K562 (cell line): Measurements from ENCODE around the gene NDUFS8. TPM values are rescaled to one million over a fixed set of nuclear protein-coding genes. Genes with fewer than 3 reads are reported as not detected.

Experiments used
- ATAC-seq: fragments of 200-7000 bp; cut with Tn5 transposase; 3 replicates; pipeline ENCODE4 v1.9.1; 2020; ENCODE audit warnings: moderate library complexity
- BruUV-seq: library from RNA; stranded (reverse); fragments of 400-500 nt; replicated peaks from 2 replicates; lab custom pipeline; 2021; lab: Mats Ljungman, UMichigan
- CTCF ChIA-PET: fragments of 300-600 bp; formaldehyde crosslinking; extraction: SDS; loops from one replicate; lab custom pipeline; 2021; ENCODE audit warnings: low intra/inter-chr PET ratio; lab: Yijun Ruan, JAX
- POLR2A ChIA-PET: fragments of 300-600, 350-650 bp; sonication (Branson Sonifier 250); formaldehyde crosslinking; extraction: SDS; loops from one replicate; lab custom pipeline; 2021; ENCODE audit warnings: antibody characterized with exemption, inconsistent platforms; lab: Yijun Ruan, JAX
- DNase-seq, 4 experiments: peaks; one replicate each; pipeline versions ENCODE4 v3.0.0 to v3.0.0-alpha.2; 2011 to 2018; ENCODE audit warnings: low spot score in 3 of 4, mixed read lengths in 3 of 4; ENCODE audit errors: extremely low read depth in 1 of 4
- FAIRE-seq: peaks from 2 replicates; lab custom pipeline; 2011; peaks lifted over from hg19 to GRCh38; lab: Jason Lieb, UNC
- H2AFZ ChIP-seq: 2 replicates; pipeline ENCODE4 v1.6.0; 2011; ENCODE audit warnings: low read depth, low read length, control low read depth, inconsistent platforms
- H3K27ac ChIP-seq: fragments of 200-600 bp; 3 replicates; pipeline ENCODE4 v1.8.0; 2011; ENCODE audit warnings: low read depth, mild to moderate bottlenecking, control low read depth, inconsistent platforms, low read length, moderate library complexity, mixed read lengths; ENCODE audit errors: extremely low read depth
- H3K27me3 ChIP-seq, 2 experiments: fragments of 300-600 bp in 1 of 2; 2 replicates in 1 of 2; 3 replicates in 1 of 2; pipeline versions ENCODE4 v1.6.0 to v1.8.0; 2011; ENCODE audit warnings: inconsistent platforms in 2 of 2, low read length in 2 of 2, mild to moderate bottlenecking in 1 of 2, mixed read lengths in 1 of 2, moderate library complexity in 1 of 2; ENCODE audit not compliant: control insufficient read depth in 2 of 2, insufficient read depth in 2 of 2
- H3K36me3 ChIP-seq: fragments of 300-600 bp; 3 replicates; pipeline ENCODE4 v1.8.0; 2011; ENCODE audit warnings: mild to moderate bottlenecking, low read length, inconsistent platforms; ENCODE audit not compliant: control insufficient read depth, insufficient read depth
- H3K4me1 ChIP-seq, 2 experiments: fragments of 200-600 bp in 1 of 2; replicated peaks in 1 of 2; 2 replicates in 1 of 2; 3 replicates in 1 of 2; pipeline versions ENCODE4 v1.5.1 to v1.8.0; 2011; ENCODE audit warnings: inconsistent platforms in 2 of 2, low read length in 2 of 2, mild to moderate bottlenecking in 1 of 2, mixed read lengths in 1 of 2, moderate library complexity in 1 of 2; ENCODE audit not compliant: control insufficient read depth in 2 of 2, insufficient read depth in 2 of 2
- H3K4me2 ChIP-seq: 2 replicates; pipeline ENCODE4 v1.6.1; 2011; ENCODE audit warnings: low read length, control low read depth, inconsistent platforms, mixed read lengths; ENCODE audit not compliant: insufficient read depth
- H3K4me3 ChIP-seq: fragments of 200-600 bp; sonication (generic), shearing (Covaris generic); 2 replicates; pipeline ENCODE4 v1.5.1; 2016; ENCODE audit warnings: control low read depth, inconsistent platforms
- H3K79me2 ChIP-seq: fragments of 200-600 bp; 3 replicates; pipeline ENCODE4 v1.8.0; 2011; ENCODE audit warnings: low read length, inconsistent platforms; ENCODE audit not compliant: control insufficient read depth, insufficient read depth
- H3K9ac ChIP-seq, 2 experiments: 2 replicates each; pipeline versions ENCODE4 v1.6.0 to v1.6.1; 2011; ENCODE audit warnings: low read depth in 2 of 2, low read length in 2 of 2, control low read depth in 1 of 2, inconsistent platforms in 1 of 2, mild to moderate bottlenecking in 1 of 2, mixed read lengths in 1 of 2; ENCODE audit not compliant: insufficient read depth in 1 of 2
- H3K9me1 ChIP-seq: one replicate; pipeline ENCODE4 v1.6.0; 2011; ENCODE audit warnings: inconsistent platforms, mild to moderate bottlenecking, low read length, moderate library complexity; ENCODE audit not compliant: control insufficient read depth, insufficient read depth
- H3K9me3 ChIP-seq: replicated peaks from 2 replicates; pipeline ENCODE4 v1.5.1; 2011; ENCODE audit warnings: low read depth, low read length, inconsistent platforms; ENCODE audit not compliant: control insufficient read depth, insufficient read depth
- H4K20me1 ChIP-seq: replicated peaks from 2 replicates; pipeline ENCODE4 v1.6.1; 2011; ENCODE audit warnings: low read length, inconsistent platforms, mixed read lengths; ENCODE audit not compliant: control insufficient read depth, insufficient read depth
- KLF6 ChIP-seq: fragments of 250-450 bp; sonication (Bioruptor Pico); IDR thresholded peaks from 2 replicates; pipeline ENCODE4 v1.4.0; 2020; ENCODE audit warnings: mild to moderate bottlenecking, moderate library complexity, borderline replicate concordance
- POLR3G ChIP-seq: IDR thresholded peaks from 2 replicates; pipeline ENCODE4 v1.6.1; 2011; ENCODE audit not compliant: insufficient read length, insufficient replicate concordance; ENCODE audit errors: extremely low read depth
- SRSF3 ChIP-seq: fragments of 200-400 bp; formaldehyde crosslinking; IDR thresholded peaks from 2 replicates; pipeline ENCODE4 v1.6.1; 2016; ENCODE audit warnings: mild to moderate bottlenecking, low read length, moderate library complexity; ENCODE audit not compliant: insufficient read depth
- ZBTB49 ChIP-seq: sonication (generic); formaldehyde crosslinking; IDR thresholded peaks from 2 replicates; pipeline ENCODE4 v1.8.0; 2022; ENCODE audit warnings: missing genetic modification reagents, mild to moderate bottlenecking, borderline replicate concordance
- ZNF121 ChIP-seq: sonication (generic); formaldehyde crosslinking; conservative IDR thresholded peaks from 2 replicates; pipeline ENCODE4 v1.8.0; 2022; ENCODE audit warnings: missing genetic modification reagents
- ZNF175 ChIP-seq: fragments of 200-800 bp; sonication (Bioruptor generic); IDR thresholded peaks from 2 replicates; pipeline ENCODE4 v1.6.1; 2016; ENCODE audit warnings: low read depth, mild to moderate bottlenecking, missing genetic modification characterization, missing compliant biosample characterization
- WGBS: fragments of 100-300 bp; shearing (Covaris generic); methylation state at CpG from one replicate; pipeline ENCODE4 v1.1.6; 2016; ENCODE audit warnings: low coverage, mixed read lengths; ENCODE audit not compliant: insufficient coverage; ENCODE audit errors: missing lambda C conversion rate; 5-methylcytosine and 5-hydroxymethylcytosine counted together
- in situ Hi-C: fragments of 300-500 bp; cut with MboI; formaldehyde crosslinking; loops from 4 replicates; pipeline ENCODE4 v1.15.0; 2018; ENCODE audit warnings: inconsistent platforms, mixed read lengths
- intact Hi-C: fragments of 100-400 bp; cut with micrococcal nuclease; formaldehyde crosslinking; loops from 2 replicates; pipeline ENCODE4 v1.14.2; 2022
- polyA plus RNA-seq, 8 experiments: library from polyadenylated mRNA; depleted of rRNA in 4 of 8; stranded (reverse) in 5 of 8; unstranded in 3 of 8; fragments of >200 nt; fragmentation: Nextera tagmentation in 2 of 8; fragmentation: Illumina TruSeq in 1 of 8; extraction: Ambion mirVana in 2 of 8; extraction: Trizol in 1 of 8; gene quantifications; 2 replicates each; pipeline versions ENCODE4 v1.2.1 to v1.2.3, GENCODE V29; 2011 to 2014; ENCODE audit warnings: inconsistent platforms in 1 of 8, missing spikeins in 1 of 8
- total RNA-seq, 7 experiments: library from RNA; depleted of rRNA in 6 of 7; stranded (reverse); fragments of >200 nt in 6 of 7; fragmentation: Illumina TruSeq in 2 of 7; extraction: Trizol in 2 of 7; gene quantifications; 2 replicates each; pipeline versions ENCODE4 v1.2.1 to v1.2.3, GENCODE V29; 2011 to 2021; ENCODE audit warnings: low replicate concordance in 1 of 7
- TF ChIP-seq, protein P1 (sequence below): fragments of 450-650 bp; IDR thresholded peaks from 2 replicates; pipeline ENCODE4 v1.7.0; 2016; ENCODE audit warnings: borderline replicate concordance
- TF ChIP-seq, protein P2 (sequence below): fragments of 200-800 bp; sonication (Bioruptor generic); IDR thresholded peaks from 2 replicates; pipeline ENCODE4 v1.6.1; 2017; ENCODE audit warnings: missing genetic modification characterization, missing compliant biosample characterization

NDUFS8 gene
- total and polyA plus RNA-seq, 9 of the 15 experiments (the other 6 are each of a cell fraction or from before 2014, with no cell fraction given), result 36.5 to 351 (median 101) TPM

DNA sequence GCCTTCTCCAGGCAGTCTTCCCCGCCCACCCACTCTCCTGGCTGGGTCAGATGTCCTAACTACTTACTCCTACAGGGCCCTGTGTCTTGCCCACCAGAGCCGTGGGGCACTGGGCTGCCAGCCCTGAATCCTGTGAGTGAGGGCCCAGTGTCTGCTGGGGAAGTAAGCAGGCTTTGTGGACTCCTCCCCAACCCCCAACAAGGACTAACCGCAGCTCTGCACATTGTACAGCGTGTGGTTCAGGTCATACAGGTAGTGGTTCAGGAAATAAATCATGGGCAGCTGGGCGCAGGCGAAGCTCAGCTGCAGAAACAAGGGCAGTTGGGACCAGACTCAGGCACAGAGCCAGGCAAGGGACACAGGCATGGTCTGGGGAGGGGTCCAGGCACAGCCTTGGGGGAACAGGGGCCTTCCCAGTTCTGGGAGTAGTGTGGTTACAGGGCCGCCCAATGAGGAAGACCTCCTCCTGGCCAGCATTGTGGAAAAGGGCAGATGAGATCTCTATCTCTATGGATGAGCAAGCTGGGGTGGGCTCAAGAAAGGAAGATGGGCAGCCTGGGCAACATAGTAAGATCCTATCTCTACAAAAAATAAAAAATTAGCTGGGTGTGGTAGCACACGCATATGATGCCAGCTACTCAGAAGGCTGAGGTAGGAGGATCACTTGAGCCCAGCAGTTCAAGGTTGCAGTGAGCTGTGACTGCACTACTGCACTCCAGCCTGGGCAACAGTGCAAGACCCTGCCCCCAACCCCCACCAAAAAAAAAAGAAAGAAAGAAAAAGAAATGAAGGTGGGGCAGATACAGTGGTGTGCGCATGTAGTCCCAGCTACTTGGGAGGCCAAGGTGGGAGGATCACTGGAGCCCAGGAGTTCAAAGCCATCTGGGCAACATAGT is 32.1 kb upstream of the NDUFS8 start:
- FAIRE-seq (no peak), DNase-seq (no peak), ATAC-seq (no peak)
- no peak overlapping the region for H2AFZ ChIP-seq
- in situ Hi-C loops, result no loop called here
- WGBS, result 72% methylated on average over 7 of the region's 9 CpGs
- H3K9ac ChIP-seq, result peak overlapping the region in 1 of 2 experiments; percentile 77; a peak in 2 of 4 replicates
- ChIA-PET CTCF (no interaction called here), POLR2A (interaction anchor here (0.6 kb wide), 1 partner anchor 11 kb away, joined by 3 read pairs; no protein-coding TSS in a partner anchor)
- H3K4me3 ChIP-seq, result no peak overlapping the region
- H3K79me2 ChIP-seq, result no peaks in the 10 kb centered on the region
- intact Hi-C loops, result no loop called here
- no peak overlapping the region for H3K4me2 ChIP-seq
- no peaks in the 10 kb centered on the region; a peak in 1 of 5 replicates for H3K27me3 ChIP-seq
- 0 out of 3 replicates have a peak, but pooled peaks cover 2% of the 10 kb centered on the region for H3K36me3 ChIP-seq
- BruUV-seq, result no TSS peak
- no peaks in the 10 kb centered on the region for H4K20me1 ChIP-seq
- no peaks in the 10 kb centered on the region for H3K9me1 ChIP-seq
- TF ChIP-seq KLF6 (CRISPR knock-in tag) (no peak), ZNF175 (CRISPR knock-in tag) (no peak), ZBTB49 (no peak), SRSF3 (no peak), POLR3G (no peak), ZNF121 (CRISPR knock-in tag) (peak; percentile 78)
- TF ChIP-seq, protein P1, sequence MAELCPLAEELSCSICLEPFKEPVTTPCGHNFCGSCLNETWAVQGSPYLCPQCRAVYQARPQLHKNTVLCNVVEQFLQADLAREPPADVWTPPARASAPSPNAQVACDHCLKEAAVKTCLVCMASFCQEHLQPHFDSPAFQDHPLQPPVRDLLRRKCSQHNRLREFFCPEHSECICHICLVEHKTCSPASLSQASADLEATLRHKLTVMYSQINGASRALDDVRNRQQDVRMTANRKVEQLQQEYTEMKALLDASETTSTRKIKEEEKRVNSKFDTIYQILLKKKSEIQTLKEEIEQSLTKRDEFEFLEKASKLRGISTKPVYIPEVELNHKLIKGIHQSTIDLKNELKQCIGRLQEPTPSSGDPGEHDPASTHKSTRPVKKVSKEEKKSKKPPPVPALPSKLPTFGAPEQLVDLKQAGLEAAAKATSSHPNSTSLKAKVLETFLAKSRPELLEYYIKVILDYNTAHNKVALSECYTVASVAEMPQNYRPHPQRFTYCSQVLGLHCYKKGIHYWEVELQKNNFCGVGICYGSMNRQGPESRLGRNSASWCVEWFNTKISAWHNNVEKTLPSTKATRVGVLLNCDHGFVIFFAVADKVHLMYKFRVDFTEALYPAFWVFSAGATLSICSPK, result no peak
- TF ChIP-seq, protein P2, sequence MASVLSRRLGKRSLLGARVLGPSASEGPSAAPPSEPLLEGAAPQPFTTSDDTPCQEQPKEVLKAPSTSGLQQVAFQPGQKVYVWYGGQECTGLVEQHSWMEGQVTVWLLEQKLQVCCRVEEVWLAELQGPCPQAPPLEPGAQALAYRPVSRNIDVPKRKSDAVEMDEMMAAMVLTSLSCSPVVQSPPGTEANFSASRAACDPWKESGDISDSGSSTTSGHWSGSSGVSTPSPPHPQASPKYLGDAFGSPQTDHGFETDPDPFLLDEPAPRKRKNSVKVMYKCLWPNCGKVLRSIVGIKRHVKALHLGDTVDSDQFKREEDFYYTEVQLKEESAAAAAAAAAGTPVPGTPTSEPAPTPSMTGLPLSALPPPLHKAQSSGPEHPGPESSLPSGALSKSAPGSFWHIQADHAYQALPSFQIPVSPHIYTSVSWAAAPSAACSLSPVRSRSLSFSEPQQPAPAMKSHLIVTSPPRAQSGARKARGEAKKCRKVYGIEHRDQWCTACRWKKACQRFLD, result no peak
- TF ChIP-seq, all 486 proteins: peak for 1
- Histone ChIP-seq H3K9me3 (no peaks in the 10 kb centered on the region), H3K4me1 (peaks cover 8 to 44% of the 10 kb centered on the region in 2 experiments; a peak in 4 of 5 replicates), H3K27ac (no peak overlapping the region)
